NCI-H2029 treated with DMSO at 0.1 percent for 48 hours (cell line): Measurements from ENCODE around the gene CDK14.

Experiments
- DNase-seq: peaks from one replicate; lab custom pipeline; 2025; lab: John Stamatoyannopoulos, UW

Gene CDK14

DNA sequence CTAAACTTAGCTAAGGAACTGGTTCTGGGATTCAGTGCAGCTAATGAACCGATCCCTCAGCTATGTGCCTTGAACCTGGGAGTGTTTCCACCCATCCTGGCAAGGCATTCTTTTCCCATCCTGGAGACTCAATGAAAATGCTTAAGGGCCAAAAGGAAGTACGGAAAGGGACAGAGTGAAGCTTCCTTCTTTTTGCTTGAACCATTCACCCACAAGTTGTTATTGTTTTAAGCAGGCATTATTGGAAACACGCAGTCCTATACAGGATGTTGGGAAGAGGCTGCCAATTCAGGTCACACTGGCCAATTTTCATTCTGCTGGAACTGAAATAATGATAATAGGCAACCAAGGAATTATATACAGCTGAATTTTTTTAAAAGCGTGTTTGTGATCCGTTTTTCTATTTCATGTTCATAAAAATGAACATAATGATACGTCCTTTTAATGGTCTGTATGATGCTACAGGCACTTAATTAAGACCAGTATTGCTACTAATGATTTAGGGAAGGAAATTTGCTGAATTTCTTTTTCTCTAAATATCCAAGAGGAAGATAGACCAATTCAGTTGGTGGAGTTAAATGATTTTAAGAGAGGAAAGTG lies 610.3 kb downstream of the CDK14 start:
- DNase-seq: no peak

DNA sequence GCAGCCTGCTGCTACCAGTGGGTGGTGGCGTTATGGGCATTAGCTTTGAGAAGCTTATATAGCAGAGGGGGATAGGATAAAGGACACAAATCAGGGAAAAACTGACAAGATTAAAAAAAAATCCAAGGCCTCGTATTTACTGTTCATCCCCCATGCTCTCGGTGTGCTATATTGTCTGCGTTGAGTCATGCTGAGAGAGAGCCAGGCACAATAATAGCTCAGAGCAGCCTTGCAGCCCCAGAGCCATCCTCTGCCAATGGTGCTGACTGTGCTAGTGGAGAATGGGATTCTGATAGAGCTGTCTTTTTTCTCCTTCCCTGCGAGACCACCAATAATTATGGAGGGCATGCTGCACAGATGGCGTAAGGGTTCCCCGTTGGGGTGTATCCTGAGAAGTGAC lies 616.5 kb downstream of the CDK14 start:
- DNase-seq: no peak

DNA sequence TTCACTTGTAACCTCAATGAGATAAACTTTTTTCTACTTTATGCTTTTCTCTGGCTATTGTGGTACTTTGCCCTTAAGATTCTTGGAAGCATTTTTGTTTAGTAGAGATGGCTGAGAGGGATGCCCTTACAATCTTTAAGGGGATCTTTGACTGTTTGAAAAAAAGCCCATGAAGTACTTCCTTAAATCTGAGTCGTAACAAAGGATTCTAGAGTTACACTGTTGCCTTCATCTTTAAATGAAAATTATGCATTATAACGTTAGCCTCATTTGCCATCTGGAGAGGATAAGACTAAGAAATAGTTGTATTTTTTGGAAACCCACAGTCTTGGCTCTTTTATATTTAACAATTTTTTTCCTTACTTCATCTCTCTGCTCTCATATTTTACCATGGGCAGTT lies 630.3 kb downstream of the CDK14 start:
- DNase-seq: no peak

DNA sequence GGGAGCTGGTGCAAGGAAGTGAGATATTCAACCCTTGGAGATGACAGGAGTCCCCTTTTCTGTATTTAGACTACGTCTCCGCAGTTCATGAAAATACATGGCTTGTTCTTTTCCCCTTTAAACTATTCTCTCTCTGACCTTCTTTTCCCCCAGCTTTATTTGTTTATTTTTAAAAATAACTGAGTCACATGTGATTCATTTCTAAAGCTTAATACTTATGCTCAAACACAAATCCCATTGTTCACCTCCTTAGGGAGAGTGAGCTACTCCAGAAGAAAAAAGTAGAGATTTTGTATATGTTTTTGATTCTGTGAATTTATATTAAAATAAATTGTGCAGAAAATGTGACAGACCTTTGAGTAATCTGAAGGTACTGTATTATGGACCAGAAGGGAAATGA lies 632.2 kb downstream of the CDK14 start:
- DNase-seq: no peak

DNA sequence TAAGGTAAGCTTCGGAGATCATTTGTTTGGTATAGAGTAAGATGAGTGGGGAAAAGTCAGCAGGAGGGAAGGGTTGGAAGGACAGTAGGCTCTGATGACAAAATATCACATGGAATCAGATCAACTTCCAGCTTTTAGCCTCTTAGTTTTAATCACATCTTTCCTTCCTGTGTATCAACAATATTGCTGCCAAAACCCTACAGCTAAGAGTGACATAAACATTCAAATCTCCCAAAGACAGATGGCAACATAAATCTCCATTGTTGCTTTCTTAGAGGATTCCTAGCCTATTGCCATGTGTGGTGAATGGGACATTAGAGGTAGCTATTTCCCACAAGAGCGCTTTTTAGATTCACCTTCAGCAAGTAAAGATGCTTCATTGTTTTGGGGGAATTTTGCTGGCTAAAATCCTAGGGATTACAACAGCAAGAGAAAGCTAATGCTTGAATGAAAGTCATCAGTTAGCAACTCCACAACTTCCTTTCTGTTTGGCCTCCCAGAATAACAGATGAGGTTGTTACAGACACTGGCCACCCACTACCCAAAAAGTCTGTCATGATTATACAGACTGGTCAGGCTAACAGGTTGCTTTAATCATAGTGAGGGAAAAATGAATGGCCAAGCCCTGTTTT lies 632.9 kb downstream of the CDK14 start:
- no peak for DNase-seq

DNA sequence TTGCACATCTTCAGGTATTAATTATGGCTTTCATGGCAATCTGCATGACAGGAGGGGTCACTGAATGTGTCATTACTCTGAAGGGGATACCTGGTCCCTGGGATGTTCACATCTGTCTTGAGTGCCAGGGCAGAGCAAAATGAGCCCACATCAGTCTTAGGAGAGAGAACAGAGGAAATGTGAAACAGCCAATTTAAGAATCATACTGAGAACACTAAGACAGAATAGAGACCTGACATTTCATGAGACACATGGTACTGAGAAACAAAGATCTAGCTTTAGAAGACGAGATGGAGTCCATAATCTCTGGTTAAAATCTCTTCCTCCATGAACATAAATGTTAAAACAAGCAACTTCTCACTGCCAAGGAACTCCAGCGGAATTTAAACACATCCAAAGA lies 634.0 kb downstream of the CDK14 start:
- no peak for DNase-seq

DNA sequence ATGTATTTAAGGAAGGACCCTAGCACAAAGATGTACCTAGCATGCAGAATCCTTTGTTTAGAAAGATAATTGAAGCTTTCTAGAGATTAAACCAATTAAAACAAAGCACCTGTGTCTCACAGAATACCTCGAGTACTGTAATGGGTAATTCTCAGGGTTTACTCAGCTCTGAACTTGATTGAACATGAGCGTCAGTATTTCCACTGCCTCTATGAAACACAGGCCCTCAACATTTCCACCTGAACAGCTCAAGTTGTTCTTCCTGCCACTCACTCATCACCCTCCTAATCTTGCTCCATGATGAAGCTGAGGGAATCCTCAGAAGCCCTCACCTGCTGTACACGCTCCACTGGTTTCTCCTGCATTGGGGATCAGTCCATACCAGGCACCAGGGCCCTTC lies 634.4 kb downstream of the CDK14 start:
- no peak for DNase-seq

DNA sequence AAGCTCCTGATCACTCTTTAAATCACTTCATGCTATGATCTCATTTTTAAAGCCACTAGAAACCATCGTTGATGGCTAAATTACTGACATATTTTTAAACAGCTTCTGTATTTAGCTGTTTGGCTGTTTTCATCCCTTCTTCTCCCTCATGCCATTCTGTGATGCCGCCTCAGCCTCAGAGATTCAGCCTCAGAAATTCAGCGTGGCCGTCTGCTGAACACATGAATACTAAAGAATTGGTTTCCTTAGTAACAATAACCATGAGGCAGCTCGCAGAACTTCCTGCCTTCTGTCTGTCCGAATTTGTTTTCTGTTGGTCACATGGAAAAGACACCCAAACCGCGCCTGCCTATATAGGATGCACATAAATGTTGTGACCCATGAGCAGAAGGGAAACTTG lies 637.1 kb downstream of the CDK14 start:
- no peak for DNase-seq

DNA sequence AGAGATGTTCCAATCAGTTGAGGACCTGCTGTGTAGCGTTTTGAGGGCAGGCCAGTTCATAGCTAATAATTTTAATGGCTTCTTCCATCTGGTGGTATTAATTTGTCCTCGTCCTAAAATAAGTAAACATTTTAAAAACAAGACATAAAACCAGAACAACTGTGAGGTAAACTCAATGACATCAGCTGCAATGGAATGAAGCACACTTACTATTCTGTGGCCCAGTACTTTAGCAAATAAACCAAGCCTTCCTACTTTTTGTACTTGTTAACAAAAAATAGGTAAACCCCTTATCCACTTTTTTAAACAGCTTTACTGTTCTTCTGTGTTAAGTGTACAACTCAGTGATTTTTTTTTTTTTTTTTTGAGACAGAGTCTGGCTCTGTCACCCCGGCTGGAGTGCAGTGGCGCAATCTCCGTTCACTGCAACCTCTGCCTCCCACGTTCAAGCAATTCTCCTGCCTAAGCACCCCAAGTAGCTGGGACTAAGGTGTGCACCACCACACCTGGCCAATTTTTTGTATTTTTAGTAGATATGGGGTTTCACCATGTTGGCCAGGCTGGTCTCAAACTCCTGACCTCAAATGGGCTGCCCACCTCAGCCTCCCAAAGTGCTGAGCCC lies 639.2 kb downstream of the CDK14 start:
- no peak for DNase-seq

DNA sequence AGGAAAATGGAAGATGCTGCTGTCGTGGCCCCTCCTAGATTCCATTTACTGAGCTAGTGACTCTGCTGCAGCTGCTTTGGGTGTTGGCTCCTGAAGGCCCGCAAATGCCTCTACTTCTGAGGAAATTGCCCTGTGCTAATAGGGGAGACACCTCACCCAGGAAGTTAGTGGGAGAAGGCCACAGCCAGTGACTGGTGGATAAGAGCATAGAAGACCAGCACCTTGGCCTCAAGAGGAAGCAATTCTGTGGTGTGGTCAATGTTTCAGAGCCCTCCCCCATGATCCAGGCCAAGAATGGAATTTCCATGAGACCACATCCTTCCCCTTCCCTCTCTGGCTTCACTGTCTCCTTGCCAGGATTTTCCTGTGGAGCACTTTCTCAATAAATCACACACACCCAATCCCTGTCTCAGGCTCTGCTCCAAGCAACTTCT lies 643.1 kb downstream of the CDK14 start:
- no peak for DNase-seq

DNA sequence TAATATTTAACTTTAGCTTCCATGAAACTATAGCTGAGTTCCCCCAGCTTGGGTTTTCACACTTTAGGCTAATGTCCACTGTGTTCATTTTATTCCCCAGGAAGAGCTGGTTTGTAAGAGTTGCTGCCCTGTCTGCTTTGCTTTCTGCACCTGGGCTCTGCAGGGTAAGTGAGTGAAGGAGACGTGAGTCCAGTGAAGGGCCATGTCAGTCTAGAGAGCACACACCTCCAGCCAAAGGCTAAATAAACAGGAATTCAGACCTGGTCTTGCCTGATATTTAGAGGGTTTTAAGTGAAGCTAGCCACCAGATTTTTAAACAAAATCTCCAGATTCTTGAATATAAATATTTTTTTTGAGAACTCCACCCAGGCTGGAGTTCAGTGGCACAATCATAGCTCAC lies 643.7 kb downstream of the CDK14 start:
- DNase-seq: no peak

DNA sequence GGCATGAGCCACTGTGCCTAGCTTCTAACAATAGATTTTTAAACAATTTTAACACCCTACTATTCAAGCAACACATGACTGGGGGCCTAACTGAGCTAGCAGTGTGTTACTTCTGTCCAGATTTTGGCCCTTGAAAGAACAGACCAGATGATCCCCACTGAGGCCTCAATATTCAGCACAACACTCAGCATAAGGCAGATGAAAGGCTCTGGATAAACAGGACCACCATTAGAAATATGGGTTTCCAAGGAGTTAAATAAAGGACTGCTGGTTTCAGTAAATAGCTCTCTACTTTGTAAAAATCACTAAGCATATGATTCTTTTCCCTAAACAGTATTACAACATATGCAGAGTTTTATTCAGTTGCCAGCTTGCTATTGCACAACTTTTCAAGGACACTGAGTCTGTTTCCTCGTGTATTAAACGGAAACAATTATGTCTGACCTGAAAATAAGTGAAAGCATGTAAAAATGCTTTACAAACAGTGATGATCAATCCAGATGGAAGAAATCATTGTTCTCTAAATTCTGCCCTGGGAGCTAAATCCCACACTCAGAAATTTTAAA lies 644.3 kb downstream of the CDK14 start:
- no peak for DNase-seq

DNA sequence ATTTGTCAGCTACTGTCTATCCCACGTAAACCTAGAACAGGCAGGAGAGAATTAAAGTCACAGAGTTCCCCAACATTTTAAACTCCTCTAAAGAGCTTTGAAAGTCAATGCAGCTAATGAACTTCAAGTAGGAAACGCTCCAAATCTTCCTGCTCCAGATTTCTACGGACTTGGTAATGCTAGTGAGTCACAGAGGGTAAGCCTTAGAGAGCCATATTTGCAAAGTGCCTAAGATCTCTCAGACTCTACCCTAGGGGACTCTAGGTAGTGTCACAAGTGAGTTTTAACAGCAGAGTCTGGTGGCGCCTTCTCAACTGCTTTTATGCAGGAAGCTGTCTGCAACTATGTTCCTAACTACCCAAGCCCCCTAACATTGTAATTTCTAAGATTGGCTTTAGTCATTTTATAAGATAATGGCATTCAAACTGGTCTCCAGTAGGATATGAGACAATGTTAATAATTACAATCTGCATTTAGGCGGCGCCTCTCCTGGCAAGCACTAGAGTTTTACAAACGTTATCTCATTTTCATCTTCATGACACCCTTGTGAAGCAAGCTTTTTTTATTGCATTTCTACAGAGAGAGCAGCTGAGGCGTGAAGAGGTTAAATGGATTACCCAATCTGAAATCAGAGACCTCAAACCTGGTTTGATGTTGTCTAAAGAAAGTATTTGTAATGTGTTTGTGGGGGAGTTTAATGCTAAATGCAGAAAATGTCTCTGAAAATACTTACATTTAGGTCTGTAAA lies 646.1 kb downstream of the CDK14 start:
- no peak for DNase-seq

DNA sequence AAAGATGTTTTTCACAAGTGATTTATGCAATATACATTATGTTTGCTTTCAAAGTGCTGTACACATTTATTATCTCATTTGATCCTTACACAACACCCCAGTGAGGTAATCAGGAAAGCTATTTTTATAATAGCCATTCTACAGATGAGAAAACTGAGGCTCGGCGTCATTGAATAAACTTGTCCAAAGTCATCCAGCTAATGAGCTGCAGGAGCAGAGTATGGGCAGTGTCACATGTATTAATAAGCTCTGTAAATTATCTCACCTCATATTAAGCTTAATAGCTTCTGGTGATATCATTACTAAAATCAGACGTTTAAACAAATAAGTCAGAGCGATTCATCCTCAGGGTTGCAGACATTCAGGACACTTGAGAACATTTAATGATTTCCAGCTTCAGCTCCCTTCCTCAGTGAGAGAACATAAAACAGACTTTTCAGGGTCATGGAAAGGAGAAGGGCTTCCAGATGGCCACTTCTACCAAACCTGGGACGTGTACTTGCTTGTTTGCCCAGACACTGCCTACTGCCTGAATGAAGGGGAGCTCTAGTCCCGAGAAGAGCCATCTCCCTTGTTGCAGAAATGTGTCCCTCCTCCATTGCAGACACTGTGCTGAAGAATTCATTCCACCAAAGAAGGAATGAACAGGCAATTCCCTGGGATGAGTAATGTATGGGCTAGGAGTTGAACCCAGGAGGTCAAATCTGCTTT lies 647.6 kb downstream of the CDK14 start:
- DNase-seq: no peak

DNA sequence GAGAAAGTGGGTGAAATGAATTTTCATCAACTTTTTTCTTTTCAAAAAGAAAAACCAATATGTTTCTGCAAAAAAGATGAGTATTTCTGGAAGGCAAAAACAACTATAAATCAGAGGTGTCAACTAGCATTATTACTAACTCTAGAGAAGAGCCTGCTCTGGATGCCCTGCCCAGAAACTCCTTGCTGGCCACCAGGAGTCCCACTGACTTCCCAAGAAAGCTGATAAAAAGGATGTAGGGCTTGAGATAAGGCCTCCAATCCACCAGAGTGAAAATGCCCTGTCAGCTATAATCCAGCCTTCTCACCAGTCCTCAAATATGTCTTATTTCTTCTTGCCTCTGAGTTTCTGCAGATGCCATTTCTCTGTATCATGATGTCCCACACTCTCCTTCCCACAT lies 651.4 kb downstream of the CDK14 start:
- no peak for DNase-seq

DNA sequence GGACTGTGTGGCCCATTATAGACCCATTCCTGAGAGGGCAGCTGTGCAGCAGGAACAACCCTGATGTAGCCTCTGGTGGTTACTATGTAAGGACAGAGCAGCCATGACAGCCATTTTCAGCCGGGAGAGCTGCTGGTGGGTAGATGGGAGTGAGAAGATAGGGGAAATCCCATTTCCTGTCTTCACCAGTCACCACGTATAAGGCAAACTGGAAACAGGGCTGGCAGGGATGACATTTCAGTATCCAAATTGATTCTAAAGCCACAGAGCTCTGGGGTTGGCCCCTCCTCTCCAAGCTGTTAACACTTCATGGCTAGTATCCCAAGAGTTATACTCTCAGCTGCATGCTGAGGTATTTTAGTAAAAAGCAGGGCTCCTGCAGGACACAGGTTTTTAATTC lies 652.9 kb downstream of the CDK14 start:
- no peak for DNase-seq

DNA sequence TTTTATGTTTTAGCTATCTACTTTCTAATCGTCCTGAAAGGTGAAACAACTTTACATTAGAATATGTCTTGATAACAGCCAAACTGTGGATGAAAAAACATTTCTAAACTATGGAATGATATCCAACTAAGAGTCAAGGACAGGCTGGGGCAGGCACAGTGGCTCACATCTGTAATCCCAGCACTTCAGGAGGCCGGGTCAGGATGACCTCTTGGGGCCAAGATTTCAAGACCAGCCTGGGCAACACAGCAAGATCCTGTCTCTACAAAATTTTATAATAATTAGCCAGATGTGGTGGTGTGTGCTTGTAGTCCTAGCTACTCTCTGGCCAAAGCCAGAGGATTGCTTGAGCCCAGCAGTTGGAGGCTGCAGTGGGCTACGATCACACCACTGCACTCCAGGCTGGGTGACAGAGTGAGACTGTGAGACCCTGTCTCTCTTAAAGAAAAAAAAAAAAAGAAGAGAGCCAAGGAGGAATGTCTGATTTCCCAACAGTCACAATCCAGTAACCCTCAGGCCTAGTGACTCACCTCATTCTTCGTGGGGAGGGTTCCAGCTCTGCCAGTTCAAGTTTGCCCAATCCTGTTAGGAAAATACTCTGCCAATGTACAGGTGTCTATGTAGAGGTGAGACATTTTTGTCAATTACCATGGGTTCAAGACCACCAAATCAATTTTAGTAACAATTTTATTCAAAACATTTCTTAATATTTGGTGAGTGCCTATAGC lies 653.5 kb downstream of the CDK14 start:
- DNase-seq: no peak

DNA sequence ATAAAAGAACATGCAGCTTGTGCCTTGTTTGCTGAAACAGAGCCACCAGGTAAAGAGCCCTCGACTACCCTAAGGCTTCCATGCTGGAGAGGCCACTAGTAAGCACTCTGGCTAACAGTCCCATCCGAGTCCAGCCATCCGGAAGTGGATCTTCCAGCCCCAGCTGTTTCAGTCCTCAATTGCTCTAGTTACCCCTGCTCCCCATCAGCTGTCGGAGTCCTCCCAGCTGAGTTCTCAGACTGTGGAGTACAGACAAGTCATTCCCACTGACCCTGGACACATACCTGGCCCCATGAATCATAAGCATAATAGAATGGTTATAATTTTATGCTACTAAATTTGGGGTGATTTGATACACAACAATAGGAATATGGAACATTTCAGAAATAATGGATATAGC lies 654.6 kb downstream of the CDK14 start:
- DNase-seq: no peak

DNA sequence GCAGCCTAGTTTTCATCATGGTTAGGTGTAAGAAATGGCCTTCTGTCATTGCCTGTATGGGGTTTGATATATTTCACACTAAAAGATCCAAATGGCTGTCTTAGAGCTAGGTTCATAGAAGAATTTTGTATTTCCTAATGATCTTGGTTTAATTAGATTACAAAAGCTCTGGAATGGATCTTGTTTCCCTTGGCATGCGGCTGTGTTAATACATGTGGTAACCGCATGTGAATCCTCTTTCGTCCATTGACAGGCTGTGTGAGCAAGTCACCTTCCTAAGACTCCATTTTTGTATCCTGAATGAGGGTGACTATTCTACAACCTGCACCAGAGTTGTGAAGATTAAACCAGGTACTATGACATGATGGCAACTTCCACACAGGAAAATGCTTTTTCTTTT lies 655.8 kb downstream of the CDK14 start:
- DNase-seq: no peak
